H1 (cell line): Measurements from ENCODE around the gene ITGA6. TPM values are rescaled to one million over a fixed set of nuclear protein-coding genes. Genes with fewer than 3 reads are reported as not detected.

Experiments
- CTCF ChIA-PET: fragments of 300-600 bp; sonication (Branson Sonifier 250); formaldehyde crosslinking; loops from one replicate; lab custom pipeline; 2021; ENCODE audit not compliant: partially characterized antibody; lab: Charles Lee
- POLR2A ChIA-PET: fragments of 300-600 bp; sonication (Branson Sonifier 250); formaldehyde crosslinking; loops from one replicate; lab custom pipeline; 2021; ENCODE audit warnings: inconsistent platforms; ENCODE audit not compliant: partially characterized antibody; lab: Charles Lee
- DNase-seq, 2 experiments: peaks; one replicate each; pipeline versions ENCODE4 v3.0.0 to v3.0.0-alpha.2; 2010 to 2022; ENCODE audit warnings: low spot score in 2 of 2, low read depth in 1 of 2, mixed read lengths in 1 of 2
- FAIRE-seq: peaks from 2 replicates; lab custom pipeline; 2011; peaks lifted over from hg19 to GRCh38; lab: Jason Lieb, UNC
- H2AFZ ChIP-seq: 2 replicates; pipeline ENCODE4 v1.8.1; 2012; ENCODE audit warnings: low read length, inconsistent platforms
- H2AK5ac ChIP-seq: 2 replicates; pipeline ENCODE4 v1.6.1; 2013; ENCODE audit warnings: low read depth, low read length
- H2BK120ac ChIP-seq: replicated peaks from 2 replicates; pipeline ENCODE3; 2013; ENCODE audit warnings: low read depth, low read length, inconsistent platforms
- H2BK12ac ChIP-seq: 2 replicates; pipeline ENCODE4 v1.6.1; 2013; ENCODE audit warnings: low read depth, low read length
- H2BK15ac ChIP-seq: 2 replicates; pipeline ENCODE4 v1.6.1; 2013; ENCODE audit warnings: low read length
- H2BK20ac ChIP-seq: 2 replicates; pipeline ENCODE4 v1.6.1; 2013; ENCODE audit warnings: low read length
- H2BK5ac ChIP-seq: 2 replicates; pipeline ENCODE4 v1.6.1; 2013; ENCODE audit warnings: low read depth, low read length
- H3K14ac ChIP-seq: 2 replicates; pipeline ENCODE4 v1.6.1; 2013; ENCODE audit warnings: inconsistent platforms; ENCODE audit not compliant: insufficient read length
- H3K18ac ChIP-seq: 2 replicates; pipeline ENCODE4 v1.6.1; 2013; ENCODE audit warnings: low read length; ENCODE audit errors: extremely low read depth
- H3K23ac ChIP-seq: 2 replicates; pipeline ENCODE4 v1.6.1; 2013; ENCODE audit warnings: inconsistent platforms; ENCODE audit not compliant: insufficient read length
- H3K23me2 ChIP-seq: 2 replicates; pipeline ENCODE4 v1.6.1; 2013; ENCODE audit warnings: low read depth, low read length
- H3K27ac ChIP-seq: 2 replicates; pipeline ENCODE4 v1.6.1; 2011; ENCODE audit warnings: low read depth, low read length, inconsistent platforms
- H3K27me3 ChIP-seq, 4 experiments: replicated peaks in 1 of 4; 1 replicate in 1 of 4; 2 replicates in 3 of 4; pipeline versions ENCODE4 v1.6.1 to v1.8.1; 2011 to 2013; ENCODE audit warnings: low read length in 3 of 4, mild to moderate bottlenecking in 3 of 4, inconsistent platforms in 2 of 4, mixed read lengths in 2 of 4, moderate library complexity in 1 of 4; ENCODE audit not compliant: control insufficient read depth in 3 of 4, insufficient read depth in 3 of 4; ENCODE audit errors: extremely low read depth in 1 of 4
- H3K36me3 ChIP-seq, 4 experiments: 2 replicates each; pipeline versions ENCODE4 v1.6.1 to v1.8.1; 2011 to 2013; ENCODE audit warnings: mild to moderate bottlenecking in 4 of 4, low read length in 3 of 4, moderate library complexity in 2 of 4, control low read depth in 1 of 4, inconsistent platforms in 1 of 4; ENCODE audit not compliant: insufficient read depth in 4 of 4, control insufficient read depth in 2 of 4
- H3K4ac ChIP-seq: replicated peaks from 2 replicates; pipeline ENCODE3; 2013; ENCODE audit warnings: low read length, low read depth, mixed read lengths, inconsistent platforms; ENCODE audit not compliant: insufficient read length
- H3K4me1 ChIP-seq, 4 experiments: replicated peaks in 1 of 4; 1 replicate in 1 of 4; 2 replicates in 3 of 4; pipeline versions ENCODE4 v1.6.1 to v1.8.1; 2011 to 2013; ENCODE audit warnings: low read length in 3 of 4, inconsistent platforms in 2 of 4, mixed read lengths in 1 of 4; ENCODE audit not compliant: insufficient read depth in 4 of 4, control insufficient read depth in 3 of 4
- H3K4me2 ChIP-seq, 2 experiments: 2 replicates each; pipeline versions ENCODE4 v1.6.1 to v1.8.1; 2011 to 2013; ENCODE audit warnings: low read depth in 2 of 2, low read length in 2 of 2, control low read depth in 1 of 2, inconsistent platforms in 1 of 2, mild to moderate bottlenecking in 1 of 2; ENCODE audit not compliant: insufficient read depth in 1 of 2
- H3K4me3 ChIP-seq, 4 experiments: fragments of 200-600, 300-600 bp in 1 of 4; sonication (generic), shearing (Covaris generic), sonication (Bioruptor Twin) in 1 of 4; 2 replicates each; pipeline versions ENCODE4 v1.5.1 to v1.8.1; 2011 to 2016; ENCODE audit warnings: low read length in 4 of 4, low read depth in 3 of 4, control low read depth in 2 of 4, inconsistent platforms in 2 of 4, mild to moderate bottlenecking in 2 of 4, mixed read lengths in 1 of 4, moderate library complexity in 1 of 4; ENCODE audit not compliant: insufficient read depth in 2 of 4; ENCODE audit errors: extremely low read depth in 1 of 4
- H3K56ac ChIP-seq: replicated peaks from 2 replicates; pipeline ENCODE3; 2013; ENCODE audit warnings: low read depth, mild to moderate bottlenecking, mixed read lengths, low read length, inconsistent platforms; ENCODE audit not compliant: insufficient read length
- H3K79me1 ChIP-seq: 2 replicates; pipeline ENCODE4 v1.6.1; 2013; ENCODE audit warnings: low read depth, low read length, control low read depth
- H3K79me2 ChIP-seq, 2 experiments: 2 replicates each; pipeline versions ENCODE4 v1.6.1 to v1.8.1; 2012 to 2013; ENCODE audit warnings: low read length in 2 of 2, mild to moderate bottlenecking in 2 of 2, inconsistent platforms in 1 of 2; ENCODE audit not compliant: insufficient read depth in 2 of 2, control insufficient read depth in 1 of 2
- H3K9ac ChIP-seq, 4 experiments: replicated peaks in 1 of 4; 1 replicate in 1 of 4; 2 replicates in 3 of 4; pipeline versions ENCODE4 v1.6.1 to v1.8.1; 2011 to 2013; ENCODE audit warnings: low read depth in 3 of 4, low read length in 3 of 4, control low read depth in 2 of 4, mild to moderate bottlenecking in 2 of 4, moderate library complexity in 2 of 4, inconsistent platforms in 1 of 4; ENCODE audit errors: extremely low read depth in 1 of 4
- H3K9me3 ChIP-seq, 2 experiments: 2 replicates each; pipeline versions ENCODE4 v1.6.1 to v1.8.1; 2012 to 2013; ENCODE audit warnings: mild to moderate bottlenecking in 2 of 2, moderate library complexity in 2 of 2, control low read depth in 1 of 2, inconsistent platforms in 1 of 2, low read depth in 1 of 2, low read length in 1 of 2, mixed read lengths in 1 of 2; ENCODE audit not compliant: insufficient read depth in 2 of 2
- H4K20me1 ChIP-seq, 2 experiments: replicated peaks in 1 of 2; 2 replicates each; pipeline versions ENCODE3 to v1.8.1; 2011 to 2013; ENCODE audit warnings: inconsistent platforms in 2 of 2, low read length in 2 of 2, mild to moderate bottlenecking in 1 of 2; ENCODE audit not compliant: insufficient read depth in 2 of 2, control insufficient read depth in 1 of 2
- H4K5ac ChIP-seq: 2 replicates; pipeline ENCODE4 v1.6.1; 2013; ENCODE audit warnings: low read length, low read depth, mixed read lengths, inconsistent platforms; ENCODE audit not compliant: insufficient read length
- H4K8ac ChIP-seq: 2 replicates; pipeline ENCODE4 v1.8.0; 2013; ENCODE audit warnings: mild to moderate bottlenecking, moderate library complexity, low read length, inconsistent platforms; ENCODE audit not compliant: insufficient read depth; ENCODE audit errors: extremely low read depth
- H4K91ac ChIP-seq: replicated peaks from 2 replicates; pipeline ENCODE3; 2013; ENCODE audit warnings: low read length, mixed read lengths, inconsistent platforms; ENCODE audit not compliant: insufficient read length
- CBX8 ChIP-seq: fragments of 300-800, 300-1000 bp; sonication (generic); IDR thresholded peaks from 2 replicates; pipeline ENCODE4 v1.7.1; 2016; ENCODE audit warnings: low read depth, low read length, borderline replicate concordance
- CHD1 ChIP-seq: IDR thresholded peaks from 2 replicates; pipeline ENCODE4 v1.6.1; 2012; ENCODE audit warnings: low read depth, low read length, improper control_type of control experiment
- KDM4A ChIP-seq: IDR thresholded peaks from one replicate; pipeline ENCODE4 v1.7.1; 2012; ENCODE audit warnings: low read depth, mild to moderate bottlenecking, moderate library complexity, low read length, inconsistent platforms; ENCODE audit not compliant: severe bottlenecking
- KDM5A ChIP-seq: fragments of 200-600 bp; IDR thresholded peaks from 2 replicates; pipeline ENCODE4 v1.7.1; 2012; ENCODE audit warnings: mild to moderate bottlenecking, low read length, inconsistent platforms, mixed read lengths
- RBBP5 ChIP-seq: IDR thresholded peaks from 2 replicates; pipeline ENCODE4 v1.7.1; 2012; ENCODE audit warnings: low read depth, mild to moderate bottlenecking, inconsistent platforms, low read length, moderate library complexity, borderline replicate concordance
- RFX5 ChIP-seq: IDR thresholded peaks from 2 replicates; pipeline ENCODE4 v1.6.1; 2011; ENCODE audit warnings: low read depth, low read length, improper control_type of control experiment, borderline replicate concordance
- RNF2 ChIP-seq: fragments of 200-900, 300-1000 bp; sonication (generic); IDR thresholded peaks from 2 replicates; pipeline ENCODE4 v1.7.1; 2016; ENCODE audit warnings: borderline replicate concordance, low read depth, mild to moderate bottlenecking, antibody characterized with exemption, low read length; ENCODE audit not compliant: poor library complexity, severe bottlenecking; ENCODE audit errors: missing control alignments
- SIRT6 ChIP-seq: IDR thresholded peaks from one replicate; pipeline ENCODE4 v1.7.1; 2012; ENCODE audit warnings: low read length, inconsistent platforms
- SP4 ChIP-seq: IDR thresholded peaks from 2 replicates; pipeline ENCODE4 v1.6.1; 2012; ENCODE audit warnings: low read length, inconsistent platforms
- SRF ChIP-seq: IDR thresholded peaks from 2 replicates; pipeline ENCODE4 v1.6.1; 2011; ENCODE audit warnings: mild to moderate bottlenecking, low read depth, low read length, moderate library complexity
- WGBS, 2 experiments: shearing (Covaris generic) in 1 of 2; methylation state at CpG; one replicate each; pipeline versions ENCODE4 v1.1.6 to v1.1.7; 2013 to 2015; ENCODE audit warnings: low lambda C conversion rate in 2 of 2, mixed read lengths in 2 of 2, inconsistent platforms in 1 of 2, low coverage in 1 of 2, missing lambda C conversion rate in 1 of 2; ENCODE audit not compliant: insufficient replicate concordance in 2 of 2, insufficient coverage in 1 of 2, insufficient read length in 1 of 2; ENCODE audit errors: extremely low coverage in 1 of 2, missing lambda C conversion rate in 1 of 2; 5-methylcytosine and 5-hydroxymethylcytosine counted together
- polyA plus RNA-seq, 7 experiments: library from polyadenylated mRNA; depleted of rRNA in 3 of 7; stranded (reverse) in 5 of 7; unstranded in 2 of 7; fragments of >200 nt in 5 of 7; fragments of 200-250 nt in 2 of 7; gene quantifications; 1 replicate in 5 of 7; 2 replicates in 1 of 7; 4 replicates in 1 of 7; pipeline versions ENCODE4 v1.2.1 to v1.2.3, GENCODE V29; 2011 to 2013; ENCODE audit warnings: missing spikeins in 2 of 7, mixed read lengths in 2 of 7
- total RNA-seq: library from RNA; stranded (reverse); fragmentation: NEBNext Ultra II Directional; extraction: Animal tissue kit (Norgen Biotek cat#: 25700); gene quantifications from 2 replicates; pipeline ENCODE4 v1.2.1, GENCODE V29; 2021
- TF ChIP-seq, protein P1 (sequence below): IDR thresholded peaks from 2 replicates; pipeline ENCODE4 v1.6.1; 2012; ENCODE audit warnings: inconsistent platforms
- TF ChIP-seq, protein P2 (sequence below): IDR thresholded peaks from 2 replicates; pipeline ENCODE4 v1.6.1; 2011; ENCODE audit warnings: low read depth, mild to moderate bottlenecking, low read length; ENCODE audit not compliant: insufficient read depth

Gene ITGA6
- total and polyA plus RNA-seq, 2 of the 8 experiments (the other 6 are each of a cell fraction or from before 2014, with no cell fraction given), result 26.9 to 118 TPM

- no peaks in the 10 kb centered on the region for H3K27me3 ChIP-seq
- H3K79me2 ChIP-seq, result peaks cover 0 to 8% of the 10 kb centered on the region in 2 experiments; a peak in 1 of 4 replicates
- DNase-seq (no peak), FAIRE-seq (no peak)
- H3K23ac ChIP-seq, result no peak overlapping the region
- CTCF ChIA-PET, result interaction anchor here (0.8 to 3.7 kb wide), 6 partner anchors 10 to 202 kb away, joined by 3 to 21 read pairs (median 3); no protein-coding TSS in a partner anchor
- no peaks in the 10 kb centered on the region for H4K20me1 ChIP-seq
- POLR2A ChIA-PET, result interaction anchor here (1.4 kb wide), 1 partner anchor 11 kb away, joined by 4 read pairs; no protein-coding TSS in a partner anchor
- peaks cover 2% of the 10 kb centered on the region; the same call in 1 of the 2 replicates for H3K79me1 ChIP-seq
- H2BK5ac ChIP-seq, result no peak overlapping the region
- H3K4me3 ChIP-seq, result no peak overlapping the region
- H2BK12ac ChIP-seq, result no peak overlapping the region
- H3K4ac ChIP-seq, result no peak overlapping the region
- no peak overlapping the region for H2AFZ ChIP-seq
- H3K9me3 ChIP-seq, result no peaks in the 10 kb centered on the region
- no peaks in the 10 kb centered on the region for H3K4me1 ChIP-seq
- H4K91ac ChIP-seq, result no peak overlapping the region
- H3K23me2 ChIP-seq, result no peaks in the 10 kb centered on the region
- H3K27ac ChIP-seq, result no peak overlapping the region
- H3K18ac ChIP-seq, result no peak overlapping the region
- 93% methylated on average over 12 of the region's 12 CpGs; no CpG with 5 or more reads in 1 of the 2 experiments for WGBS, 2 experiments
- no peak overlapping the region for H2AK5ac ChIP-seq
- no peak overlapping the region for H2BK20ac ChIP-seq
- no peak overlapping the region for H4K8ac ChIP-seq
- no peak overlapping the region for H2BK120ac ChIP-seq
- H3K14ac ChIP-seq, result no peak overlapping the region
- no peak overlapping the region for H4K5ac ChIP-seq
- H3K56ac ChIP-seq, result no peak overlapping the region
- peaks cover 0 to 79% (median 27%) of the 10 kb centered on the region in 4 experiments; a peak in 6 of 8 replicates for H3K36me3 ChIP-seq
- no peak overlapping the region for H3K9ac ChIP-seq
- H3K4me2 ChIP-seq, result no peak overlapping the region
- no peak overlapping the region for H2BK15ac ChIP-seq
- TF ChIP-seq, protein P1, sequence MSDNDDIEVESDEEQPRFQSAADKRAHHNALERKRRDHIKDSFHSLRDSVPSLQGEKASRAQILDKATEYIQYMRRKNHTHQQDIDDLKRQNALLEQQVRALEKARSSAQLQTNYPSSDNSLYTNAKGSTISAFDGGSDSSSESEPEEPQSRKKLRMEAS, result no peak
- no peak for TF ChIP-seq KDM5A
- no peak for TF ChIP-seq RNF2
- TF ChIP-seq SRF, result no peak
- TF ChIP-seq CHD1, result no peak
- TF ChIP-seq SIRT6, result no peak
- TF ChIP-seq SP4, result no peak
- TF ChIP-seq, protein P2, sequence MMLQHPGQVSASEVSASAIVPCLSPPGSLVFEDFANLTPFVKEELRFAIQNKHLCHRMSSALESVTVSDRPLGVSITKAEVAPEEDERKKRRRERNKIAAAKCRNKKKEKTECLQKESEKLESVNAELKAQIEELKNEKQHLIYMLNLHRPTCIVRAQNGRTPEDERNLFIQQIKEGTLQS, result no peak
- no peak for TF ChIP-seq RBBP5
- no peak for TF ChIP-seq RFX5
- TF ChIP-seq KDM4A, result no peak
- TF ChIP-seq CBX8, result no peak
These were observed 45.2 kb downstream of the ITGA6 start for GRCh38 chr2:172472446-172473033.
